GM19240 (cell line): ENCODE results near the gene ANKRD34A.
"Not testable (repeated sequence)": the region's sequence is repeated elsewhere in the genome, so short reads cannot be mapped to it uniquely, and the experiment has no call there.

Experiments used
- DNase-seq: peaks from one replicate; pipeline ENCODE4 v3.0.0; 2011; ENCODE audit warnings: low spot score; ENCODE audit not compliant: insufficient read length

The ANKRD34A gene

GRCh38 chr1:145949219-145949618 lies 15.2 kb downstream of the ANKRD34A start:
- DNase-seq: no peak

DNA sequence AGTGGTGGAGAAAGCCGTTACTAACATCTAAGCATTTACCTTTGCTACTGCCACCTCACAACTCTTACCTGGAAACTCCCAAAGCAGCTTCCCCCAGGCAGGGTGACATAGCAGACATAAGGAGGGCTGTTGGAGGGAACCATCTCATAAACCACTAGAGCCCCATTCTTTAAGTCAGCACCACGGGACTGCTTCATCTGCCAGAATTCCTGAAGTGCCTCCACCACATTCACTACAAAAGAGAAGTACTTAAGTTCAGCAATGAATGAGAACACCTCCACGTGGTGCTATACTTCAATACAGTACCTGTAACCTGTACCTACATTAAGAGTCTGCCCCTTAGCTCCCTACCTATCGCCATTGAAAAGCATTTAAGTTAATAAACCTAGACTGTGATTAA lies 16.8 kb downstream of the ANKRD34A start:
- DNase-seq: no peak

DNA sequence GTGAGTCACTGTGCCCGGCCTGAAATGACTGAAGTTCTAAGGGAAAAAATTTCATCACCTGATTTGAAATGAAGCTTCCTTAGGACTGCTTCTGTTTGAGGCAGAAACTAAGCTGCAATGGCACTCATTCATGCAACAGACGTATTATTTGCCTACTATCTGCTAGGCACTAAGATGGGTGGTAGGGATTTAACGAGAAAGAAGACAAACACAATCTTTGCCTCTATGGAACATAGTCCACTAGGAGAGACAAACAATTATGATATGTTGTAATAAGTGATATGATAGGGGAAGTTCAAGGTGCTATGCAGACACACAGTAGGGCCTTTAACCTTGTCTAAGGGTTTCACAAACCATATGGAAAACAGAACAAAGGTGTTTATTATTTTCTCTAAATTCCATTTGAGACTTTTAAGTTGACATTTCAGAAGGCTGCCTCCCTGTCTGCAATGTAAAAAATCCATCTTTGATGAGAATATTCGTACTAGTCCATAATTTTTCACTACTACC lies 17.8 kb downstream of the ANKRD34A start:
- DNase-seq: no peak

DNA sequence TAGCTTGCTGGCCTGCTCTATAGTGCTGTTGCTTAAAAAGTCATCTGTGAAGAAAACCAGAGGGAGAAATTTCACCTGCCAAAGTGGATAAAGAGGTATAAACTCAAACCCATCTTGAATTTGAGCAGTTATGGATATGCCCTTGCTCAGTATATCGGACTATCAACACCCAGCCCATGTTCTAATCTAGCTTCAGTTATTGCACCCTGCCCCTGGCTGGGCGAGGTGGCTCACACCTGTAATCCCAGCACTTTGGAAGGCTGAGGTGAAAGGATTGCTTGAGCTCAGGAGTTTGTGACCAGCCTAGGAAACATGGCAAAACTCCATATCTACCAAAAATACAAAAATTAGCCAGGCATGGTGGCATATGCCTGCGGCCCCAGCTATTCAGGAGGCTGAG lies 19.8 kb downstream of the ANKRD34A start:
- DNase-seq: no peak

GRCh38 chr1:145942871-145943270 lies 21.5 kb downstream of the ANKRD34A start:
- no peak for DNase-seq

DNA sequence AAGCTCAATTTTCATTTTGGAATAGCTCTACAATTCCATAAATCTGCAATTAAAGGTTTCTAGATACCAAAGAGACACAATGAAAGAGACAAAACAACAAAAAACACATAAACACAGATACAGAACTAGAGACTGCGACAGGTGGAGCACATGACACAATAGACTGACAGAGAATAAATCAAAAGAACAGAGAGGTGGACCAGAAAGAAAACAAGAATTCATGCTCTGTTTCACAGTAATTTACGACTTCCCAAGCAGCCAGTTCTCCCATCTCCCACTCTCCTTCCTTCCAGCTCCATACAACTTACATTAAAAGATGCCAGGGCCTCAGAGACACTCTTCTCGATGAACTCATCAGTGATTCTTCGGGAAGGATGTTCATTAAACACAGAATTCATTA lies 22.0 kb downstream of the ANKRD34A start:
- no peak for DNase-seq

- DNase-seq: no peak
Observed at GRCh38 chr1:145937436-145937835, 26.9 kb downstream of the ANKRD34A start.

GRCh38 chr1:145936247-145936646 lies 28.1 kb downstream of the ANKRD34A start:
- no peak for DNase-seq

- no peak for DNase-seq
Observed at GRCh38 chr1:145935708-145936107, 28.7 kb downstream of the ANKRD34A start.

DNA sequence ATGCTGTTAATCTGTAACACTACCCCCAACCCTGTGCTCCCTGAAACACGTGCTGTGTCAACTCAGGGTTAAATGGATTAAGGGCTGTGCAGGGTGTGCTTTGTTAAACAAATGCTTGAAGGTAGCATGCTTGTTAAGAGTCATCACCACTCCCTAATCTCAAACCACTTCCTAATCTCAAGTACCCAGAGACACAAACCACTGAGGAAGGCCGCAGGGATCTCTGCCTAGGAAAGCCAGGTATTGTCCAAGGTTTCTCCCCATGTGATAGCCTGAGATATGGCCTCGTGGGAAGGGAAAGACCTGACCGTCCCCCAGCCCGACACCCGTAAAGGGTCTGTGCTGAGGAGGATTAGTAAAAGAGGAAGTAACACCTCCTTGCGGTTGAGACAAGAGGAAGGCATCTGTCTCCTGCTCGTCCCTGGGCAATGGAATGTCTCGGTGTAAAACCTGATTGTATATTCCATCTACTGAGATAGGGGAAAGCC lies 31.8 kb downstream of the ANKRD34A start:
- not testable (repeated sequence) for DNase-seq

GRCh38 chr1:145927916-145928643 lies 36.3 kb downstream of the ANKRD34A start:
- DNase-seq: no peak

- peak; percentile 64 for DNase-seq
Observed at GRCh38 chr1:145927063-145927886, 37.1 kb downstream of the ANKRD34A start, which contains the start of gene RBM8A. Gene RBM8A (minus strand): TSS chr1:145927484. CDS start chr1:145927426, 58 bp downstream.

- no peak for DNase-seq
Observed at GRCh38 chr1:145926686-145927062, 37.7 kb downstream of the ANKRD34A start.

DNA sequence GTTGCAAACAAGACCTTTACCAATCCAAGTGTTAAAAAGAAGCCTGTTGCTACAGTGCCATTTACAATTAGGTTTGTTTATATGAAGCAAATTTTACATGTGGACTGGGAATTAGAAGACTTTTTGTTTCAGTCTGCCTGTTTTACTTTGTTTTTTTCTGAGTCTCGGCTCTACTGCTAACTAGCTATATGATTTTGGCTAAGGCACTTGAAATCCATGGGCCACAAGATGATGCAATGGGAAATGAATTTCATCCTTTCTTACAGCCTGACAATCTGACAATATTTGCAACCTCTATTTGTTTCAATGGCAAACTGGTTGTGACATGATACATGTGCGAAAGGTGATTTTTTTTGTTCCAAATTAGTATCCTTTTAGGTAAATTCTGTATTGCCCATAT lies 42.1 kb downstream of the ANKRD34A start:
- no peak for DNase-seq

DNA sequence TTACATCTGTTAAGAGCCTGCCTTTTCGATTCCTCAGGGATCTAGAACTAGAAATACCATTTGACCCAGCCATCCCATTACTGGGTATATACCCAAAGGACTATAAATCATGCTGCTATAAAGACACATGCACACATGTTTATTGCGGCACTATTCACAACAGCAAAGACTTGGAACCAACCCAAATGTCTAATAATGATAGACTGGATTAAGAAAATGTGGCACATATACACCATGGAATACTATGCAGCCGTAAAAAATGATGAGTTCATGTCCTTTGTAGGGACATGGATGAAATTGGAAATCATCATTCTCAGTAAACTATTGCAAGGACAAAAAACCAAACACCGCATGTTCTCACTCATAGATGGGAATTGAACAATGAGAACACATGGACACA lies 44.1 kb downstream of the ANKRD34A start:
- not testable (repeated sequence) for DNase-seq

DNA sequence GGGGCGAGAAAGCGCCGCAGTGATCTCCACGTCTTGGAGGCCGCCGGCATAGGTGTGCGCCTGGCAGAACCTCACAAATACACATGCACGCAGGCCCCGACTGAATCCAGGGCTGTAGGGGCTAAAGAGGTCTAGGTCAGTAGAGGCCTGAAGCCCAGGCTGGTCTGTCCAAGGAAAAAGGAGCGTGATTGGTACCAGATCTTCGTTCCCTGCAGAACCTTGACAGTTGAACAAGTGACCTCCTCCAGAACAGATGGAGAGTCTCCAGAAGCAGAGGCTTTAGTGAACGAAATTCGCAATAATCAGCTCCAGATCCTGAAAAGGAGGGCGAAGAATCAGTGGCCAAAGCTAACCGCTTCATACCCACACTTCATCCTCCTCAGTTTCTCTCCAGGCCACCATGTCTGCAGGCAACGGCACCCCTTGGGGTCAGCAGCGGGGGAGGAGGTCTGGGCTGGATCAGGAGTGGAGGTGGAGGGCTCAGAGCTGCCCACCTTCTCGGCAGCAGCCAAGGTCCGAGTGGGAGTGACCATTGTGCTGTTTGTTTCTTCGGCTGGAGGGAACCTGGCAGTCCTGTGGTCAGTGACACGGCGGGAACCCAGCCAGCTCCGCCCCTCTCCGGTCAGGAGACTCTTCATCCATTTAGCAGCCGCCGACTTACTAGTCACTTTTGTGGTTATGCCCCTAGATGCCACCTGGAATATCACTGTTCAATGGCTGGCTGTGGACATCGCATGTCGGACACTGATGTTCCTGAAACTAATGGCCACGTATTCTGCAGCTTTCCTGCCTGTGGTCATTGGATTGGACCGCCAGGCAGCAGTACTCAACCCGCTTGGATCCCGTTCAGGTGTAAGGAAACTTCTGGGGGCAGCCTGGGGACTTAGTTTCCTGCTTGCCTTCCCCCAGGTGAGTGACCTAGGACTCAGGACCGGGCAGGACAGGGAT lies 45.1 kb downstream of the ANKRD34A start:
- DNase-seq: peak; percentile 71

- DNase-seq: peak; percentile 68
Observed at GRCh38 chr1:145918144-145918991, 46.0 kb downstream of the ANKRD34A start, which contains the start of gene PEX11B. Gene PEX11B (minus strand): TSS chr1:145918717. CDS start chr1:145918688, 29 bp downstream.

GRCh38 chr1:145917595-145917994 lies 46.8 kb downstream of the ANKRD34A start:
- no peak for DNase-seq

DNA sequence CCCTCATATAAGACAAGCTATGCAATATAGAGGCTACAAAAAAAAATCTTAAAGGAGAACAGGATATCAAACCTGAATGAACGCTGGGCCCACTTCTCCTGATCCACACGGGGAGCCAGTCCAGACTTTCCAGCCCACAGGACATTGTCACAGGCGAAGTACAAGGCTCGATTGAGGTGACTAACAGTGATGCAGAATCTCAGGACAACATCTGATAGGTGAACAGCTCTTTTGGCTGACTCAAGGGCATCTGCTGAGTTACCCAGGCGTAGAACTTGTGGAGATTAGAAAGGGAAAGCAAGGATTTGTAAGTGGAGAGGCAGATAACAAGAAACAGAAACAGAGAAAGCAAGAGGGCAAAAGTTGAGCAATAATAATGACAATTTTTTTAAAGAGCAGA lies 47.6 kb downstream of the ANKRD34A start:
- no peak for DNase-seq

- no peak for DNase-seq
Observed at GRCh38 chr1:145912128-145912641, 52.2 kb downstream of the ANKRD34A start.
